ENCODE data around the gene UPB1. TPM values are rescaled to one million over a fixed set of nuclear protein-coding genes. Genes with fewer than 3 reads are reported as not detected.

UPB1 gene
- total and polyA plus RNA-seq, 7 donors = 0.28 to 0.83 (median 0.36) TPM; not detected in 4

- TF ChIP-seq, protein P1, sequence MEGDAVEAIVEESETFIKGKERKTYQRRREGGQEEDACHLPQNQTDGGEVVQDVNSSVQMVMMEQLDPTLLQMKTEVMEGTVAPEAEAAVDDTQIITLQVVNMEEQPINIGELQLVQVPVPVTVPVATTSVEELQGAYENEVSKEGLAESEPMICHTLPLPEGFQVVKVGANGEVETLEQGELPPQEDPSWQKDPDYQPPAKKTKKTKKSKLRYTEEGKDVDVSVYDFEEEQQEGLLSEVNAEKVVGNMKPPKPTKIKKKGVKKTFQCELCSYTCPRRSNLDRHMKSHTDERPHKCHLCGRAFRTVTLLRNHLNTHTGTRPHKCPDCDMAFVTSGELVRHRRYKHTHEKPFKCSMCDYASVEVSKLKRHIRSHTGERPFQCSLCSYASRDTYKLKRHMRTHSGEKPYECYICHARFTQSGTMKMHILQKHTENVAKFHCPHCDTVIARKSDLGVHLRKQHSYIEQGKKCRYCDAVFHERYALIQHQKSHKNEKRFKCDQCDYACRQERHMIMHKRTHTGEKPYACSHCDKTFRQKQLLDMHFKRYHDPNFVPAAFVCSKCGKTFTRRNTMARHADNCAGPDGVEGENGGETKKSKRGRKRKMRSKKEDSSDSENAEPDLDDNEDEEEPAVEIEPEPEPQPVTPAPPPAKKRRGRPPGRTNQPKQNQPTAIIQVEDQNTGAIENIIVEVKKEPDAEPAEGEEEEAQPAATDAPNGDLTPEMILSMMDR (IDR thresholded peaks at IDR 0.05) = no peak
- no peaks in the 10 kb centered on the region for H3K36me3 ChIP-seq
- H3K27ac ChIP-seq = no peak overlapping the region
- no peaks in the 10 kb centered on the region for H3K27me3 ChIP-seq
- WGBS, 2 donors = 54 to 56% methylated on average over 6 of the region's 6 CpGs
- H3K9me3 ChIP-seq = no peaks in the 10 kb centered on the region
- intact Hi-C loops (cut with DNase I) = no loop called here
- peaks cover 0 to 8% (median 3%) of the 10 kb centered on the region in 4 donors for H3K4me1 ChIP-seq
- DNase-seq = no peak
- H3K4me3 ChIP-seq = no peak overlapping the region
These were observed 11.8 kb downstream of the UPB1 start for GRCh38 chr22:24506802-24507438.

DNA sequence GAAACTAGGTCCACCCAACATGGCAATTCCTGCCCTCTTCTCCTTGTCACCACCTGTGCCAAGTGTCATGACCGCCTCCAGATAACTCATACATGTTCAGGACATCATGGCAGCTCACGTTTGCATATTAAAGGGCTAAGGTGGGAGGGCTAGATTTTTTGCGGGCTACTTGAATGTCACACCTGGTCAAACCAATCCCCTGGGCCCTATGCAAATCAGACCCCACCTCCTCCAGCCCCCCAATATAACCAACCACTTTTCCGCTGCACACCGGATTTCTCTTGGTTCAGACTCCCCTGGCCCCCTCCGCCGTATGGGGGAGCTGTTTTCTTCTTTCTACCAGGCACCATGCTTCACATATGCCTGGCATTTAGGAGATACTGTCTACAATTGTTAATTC lies 12.6 kb downstream of the UPB1 start:
- no peak for DNase-seq
- Histone ChIP-seq H3K27ac (no peak overlapping the region), H3K9me3 (no peaks in the 10 kb centered on the region), H3K4me3 (no peak overlapping the region), H3K27me3 (no peaks in the 10 kb centered on the region), H3K36me3 (no peaks in the 10 kb centered on the region), H3K4me1 (peaks cover 0 to 8% (median 3%) of the 10 kb centered on the region in 4 donors)
- intact Hi-C loops (cut with DNase I) = no loop called here
- TF ChIP-seq, protein P1 (IDR thresholded peaks at IDR 0.05) = no peak
- TF ChIP-seq POLR2A (IDR thresholded peaks at IDR 0.05) = no peak
- no peak for TF ChIP-seq EP300 (IDR thresholded peaks at IDR 0.05)
- TF ChIP-seq POLR2AphosphoS5 (IDR thresholded peaks at IDR 0.05) = no peak
- WGBS, 2 donors = 89 to 90% methylated on average over 7 of the region's 7 CpGs

DNA sequence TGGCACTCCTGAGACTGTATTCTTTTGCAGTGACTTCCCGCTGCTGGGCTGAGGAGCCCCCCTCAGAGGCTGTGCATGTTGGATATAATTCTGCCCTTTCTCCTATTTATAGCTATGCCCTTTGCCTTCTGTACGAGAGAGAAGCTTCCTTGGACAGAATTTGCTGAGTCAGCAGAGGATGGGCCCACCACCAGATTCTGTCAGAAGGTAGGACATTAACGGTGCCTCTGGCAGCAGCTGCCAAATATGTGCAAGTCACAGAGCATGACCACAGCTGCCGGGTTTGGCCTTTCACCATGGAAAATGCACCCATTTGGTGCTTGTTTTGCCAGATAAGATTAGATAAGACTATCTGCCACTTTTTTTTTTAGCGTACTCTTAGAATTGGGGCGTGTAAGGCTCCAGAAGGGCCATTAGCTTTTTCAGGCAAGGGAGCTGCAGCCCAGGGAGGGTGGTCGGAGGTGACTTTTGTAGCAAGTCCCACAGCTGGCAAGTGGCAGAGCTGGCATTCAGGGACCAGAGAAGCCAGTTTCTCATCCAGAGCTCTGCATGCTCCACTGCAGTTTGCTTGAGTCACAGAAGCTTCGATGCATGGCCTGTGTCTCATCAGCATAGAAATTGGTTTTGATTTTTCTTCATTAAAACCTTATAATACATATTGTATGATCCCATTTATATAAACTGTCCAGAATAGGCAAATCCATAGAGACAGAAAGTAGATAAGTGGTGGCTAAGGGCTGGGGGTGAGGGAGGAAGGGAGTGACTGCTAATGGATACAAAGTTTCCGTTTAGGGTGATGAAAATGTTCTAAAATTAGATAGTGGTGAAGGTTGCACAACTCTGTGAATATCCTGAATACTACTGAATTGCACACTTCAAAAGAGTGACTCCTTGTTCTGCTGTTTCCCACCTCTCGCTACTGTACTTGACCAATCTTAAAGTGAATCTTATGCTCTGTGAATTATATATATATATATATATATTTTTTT lies 15.8 kb downstream of the UPB1 start:
- no peaks in the 10 kb centered on the region for H3K9me3 ChIP-seq
- no peaks in the 10 kb centered on the region for H3K36me3 ChIP-seq
- H3K27me3 ChIP-seq = no peaks in the 10 kb centered on the region
- peaks cover 0 to 10% (median 5%) of the 10 kb centered on the region in 4 donors for H3K4me1 ChIP-seq
- 25 to 40% methylated on average over 10 of the region's 10 CpGs for WGBS, 2 donors
- TF ChIP-seq POLR2AphosphoS5 (IDR thresholded peaks at IDR 0.05) = peak in 1 of 4 donors; percentile 25
- TF ChIP-seq, protein P1 (IDR thresholded peaks at IDR 0.05) = no peak
- TF ChIP-seq EP300 (IDR thresholded peaks at IDR 0.05) = no peak
- no peak for TF ChIP-seq POLR2A (IDR thresholded peaks at IDR 0.05)
- H3K4me3 ChIP-seq = no peak overlapping the region
- no peak overlapping the region for H3K27ac ChIP-seq
- DNase-seq = no peak
- intact Hi-C loops (cut with DNase I) = no loop called here

GRCh38 chr22:24512043-24512442 lies 16.9 kb downstream of the UPB1 start:
- intact Hi-C loops (cut with DNase I) = no loop called here

More at GRCh38 chr22:24512043-24512442, 16.9 kb downstream of the UPB1 start:
- no peak for DNase-seq
- WGBS, 2 donors = 51 to 62% methylated on average over 3 of the region's 3 CpGs
- peaks cover 0 to 18% (median 11%) of the 10 kb centered on the region in 4 donors for H3K4me1 ChIP-seq
- no peaks in the 10 kb centered on the region for H3K36me3 ChIP-seq
- H3K9me3 ChIP-seq = no peaks in the 10 kb centered on the region
- no peak overlapping the region for H3K4me3 ChIP-seq
- H3K27ac ChIP-seq = no peak overlapping the region
- no peaks in the 10 kb centered on the region for H3K27me3 ChIP-seq
- TF ChIP-seq EP300 (IDR thresholded peaks at IDR 0.05) (no peak), POLR2AphosphoS5 (IDR thresholded peaks at IDR 0.05) (no peak), POLR2A (IDR thresholded peaks at IDR 0.05) (no peak)
- TF ChIP-seq, protein P1 (IDR thresholded peaks at IDR 0.05) = no peak

All from sigmoid colon (tissue), 7 donors.